Left lobe of liver (tissue), 2 donors: ENCODE data around the gene PRR15L. TPM values are rescaled to one million over a fixed set of nuclear protein-coding genes. Genes with fewer than 3 reads are reported as not detected.
"Not testable (repeated sequence)": the region's sequence is repeated elsewhere in the genome, so short reads cannot be mapped to it uniquely, and the experiment has no call there.

ENCODE experiments used
- ATAC-seq: fragments of 200-7000 bp; cut with Tn5 transposase; one replicate; pipeline ENCODE4 v1.9.1; 2020; ENCODE audit warnings: mild to moderate bottlenecking, moderate library complexity
- DNase-seq: peaks from one replicate; pipeline ENCODE4 v3.0.0-alpha.2; 2020; ENCODE audit warnings: low spot score
- total RNA-seq: library from RNA; stranded (reverse); gene quantifications from one replicate; pipeline ENCODE4 v1.2.1, GENCODE V29; 2021
- donor health status: DM: no; HTN: no; CAD: no; lungs with moderate emphysema.
- donor health status: DM: no; HTN: yes; CAD: no.

The PRR15L gene
- total RNA-seq, 1 donor from 2014 or later, result 1.3 TPM

- peak; percentile 85 for ATAC-seq
Measured at GRCh38 chr17:47941246-47942095, 16.2 kb downstream of the PRR15L start, which contains the start of gene PNPO. PNPO (plus strand) TSS chr17:47941571; CDS start chr17:47941676, 105 bp downstream.

DNA sequence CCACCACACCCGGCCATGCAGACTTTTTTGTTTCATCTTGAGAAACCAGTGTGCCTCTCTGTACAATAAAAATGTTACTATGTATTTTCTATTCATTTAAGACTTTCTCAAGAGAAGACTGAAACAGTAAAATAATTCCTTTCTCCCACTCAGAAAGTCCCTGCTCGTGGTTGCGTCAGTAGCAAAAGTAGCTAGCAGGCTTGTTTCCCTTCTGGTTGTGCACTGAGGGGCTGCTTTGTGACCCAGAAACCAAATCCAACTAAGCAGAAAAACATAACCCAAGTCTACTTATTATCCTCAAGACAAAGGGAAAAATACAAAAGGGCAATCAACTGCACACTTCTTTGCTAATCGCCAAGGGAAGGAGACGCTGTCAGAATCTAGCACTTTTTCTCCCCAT, 19.7 kb downstream of the PRR15L start:
- ATAC-seq, result no peak
- no peak for DNase-seq

More at GRCh38 chr17:47941246-47942095, 16.2 kb downstream of the PRR15L start, which contains the start of gene PNPO:
- DNase-seq, result peak; percentile 96

DNA sequence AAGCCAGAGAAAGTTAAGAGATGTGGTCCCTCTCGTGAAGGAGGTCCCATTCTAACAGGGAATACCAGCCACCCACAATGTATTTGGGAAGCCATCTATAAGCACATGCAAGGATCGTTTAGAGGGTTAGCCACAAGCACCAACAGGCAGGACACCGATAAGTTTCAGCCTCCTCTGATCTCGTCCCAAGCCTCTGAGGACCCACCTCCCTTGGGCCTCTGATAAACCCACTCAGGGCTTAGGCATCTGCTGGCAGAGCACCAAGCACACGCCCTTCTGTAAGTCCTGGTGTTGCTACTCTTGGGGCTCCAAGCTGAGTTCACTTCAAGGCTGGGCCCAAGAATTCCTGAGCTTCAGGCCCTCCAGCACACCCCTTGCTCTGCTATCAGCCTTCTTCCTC, 21.7 kb downstream of the PRR15L start:
- ATAC-seq (no peak), DNase-seq (no peak)

DNA sequence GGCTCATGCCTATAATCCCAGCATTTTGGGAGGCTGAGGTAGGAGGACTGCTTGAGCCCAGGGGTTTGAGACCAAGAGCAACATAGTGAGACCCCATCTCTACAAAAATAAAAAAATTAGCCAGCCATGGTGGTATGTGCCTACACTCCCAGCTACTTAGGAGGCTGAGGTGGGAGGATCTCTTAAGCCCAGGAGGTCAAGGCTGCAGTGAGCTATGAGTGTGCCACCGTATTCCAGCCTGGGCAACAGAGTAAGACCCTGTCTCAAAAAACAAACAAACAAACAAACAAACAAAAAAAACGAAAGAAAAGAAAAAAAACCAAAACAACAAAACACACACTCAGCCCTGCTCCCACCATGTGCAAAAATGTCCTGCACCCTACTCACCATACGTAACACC, 22.2 kb downstream of the PRR15L start:
- not testable (repeated sequence) for ATAC-seq, DNase-seq

GRCh38 chr17:47934856-47935255, 22.8 kb downstream of the PRR15L start:
- DNase-seq (no peak), ATAC-seq (no peak)

- ATAC-seq, result no peak
Measured at GRCh38 chr17:47931848-47932247, 25.8 kb downstream of the PRR15L start.

GRCh38 chr17:47929218-47930000, 28.3 kb downstream of the PRR15L start:
- DNase-seq (no peak), ATAC-seq (no peak)

More at GRCh38 chr17:47931848-47932247, 25.8 kb downstream of the PRR15L start:
- no peak for DNase-seq

- no peak for ATAC-seq
- no peak for DNase-seq
Measured at GRCh38 chr17:47928415-47928814, 29.3 kb downstream of the PRR15L start.

DNA sequence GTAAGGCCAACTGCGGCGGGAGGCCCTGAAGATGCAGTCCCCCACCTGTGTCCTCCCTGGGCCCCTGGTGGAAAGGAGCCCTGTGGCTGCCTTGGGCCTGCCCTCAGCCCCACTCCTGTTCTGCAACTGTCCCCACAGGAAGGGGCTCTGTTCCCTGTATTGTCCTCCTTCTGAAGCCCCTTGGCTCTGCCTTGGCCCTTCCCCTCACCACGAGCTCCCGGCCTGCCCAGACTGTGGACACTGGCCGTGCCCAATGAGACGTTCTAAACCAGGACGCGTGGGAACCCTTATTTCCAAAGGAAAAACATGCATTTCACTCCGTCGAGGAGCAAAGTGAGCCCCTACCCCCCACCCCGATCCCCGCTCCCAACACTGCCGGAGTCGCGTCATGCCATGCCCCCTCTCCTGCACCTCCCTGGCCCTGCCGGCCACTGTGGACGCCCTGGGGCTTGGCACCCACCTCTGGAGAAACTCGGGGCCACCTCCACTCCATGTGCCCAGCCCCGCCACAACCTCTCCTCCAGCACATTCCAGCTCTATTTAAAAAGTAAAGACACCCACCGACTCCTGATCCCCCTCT, 29.8 kb downstream of the PRR15L start:
- no peak for ATAC-seq
- no peak for DNase-seq

DNA sequence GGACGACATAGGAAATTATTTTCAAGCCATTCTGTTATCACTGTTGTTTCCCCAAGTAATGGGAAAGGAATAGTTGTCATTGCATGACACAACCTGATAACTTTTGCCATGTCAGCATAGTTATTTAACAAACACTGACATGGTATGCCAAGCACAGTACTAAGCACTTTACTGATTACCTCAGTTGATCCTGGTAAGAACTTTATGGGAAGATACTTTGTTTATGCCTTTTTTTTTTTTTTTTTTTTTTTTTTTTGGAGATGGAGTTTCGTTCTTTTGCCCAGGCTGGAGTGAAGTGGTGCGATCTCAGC, 32.0 kb downstream of the PRR15L start:
- ATAC-seq, result peak; percentile 66

GRCh38 chr17:47924785-47925677, 32.7 kb downstream of the PRR15L start:
- DNase-seq, result no peak
- ATAC-seq, result peak; percentile 51

More for the DNA sequence above, 32.0 kb downstream of the PRR15L start:
- DNase-seq, result no peak

GRCh38 chr17:47919889-47920288, 37.8 kb downstream of the PRR15L start:
- ATAC-seq, result peak; percentile 41
- DNase-seq, result not testable (repeated sequence)

DNA sequence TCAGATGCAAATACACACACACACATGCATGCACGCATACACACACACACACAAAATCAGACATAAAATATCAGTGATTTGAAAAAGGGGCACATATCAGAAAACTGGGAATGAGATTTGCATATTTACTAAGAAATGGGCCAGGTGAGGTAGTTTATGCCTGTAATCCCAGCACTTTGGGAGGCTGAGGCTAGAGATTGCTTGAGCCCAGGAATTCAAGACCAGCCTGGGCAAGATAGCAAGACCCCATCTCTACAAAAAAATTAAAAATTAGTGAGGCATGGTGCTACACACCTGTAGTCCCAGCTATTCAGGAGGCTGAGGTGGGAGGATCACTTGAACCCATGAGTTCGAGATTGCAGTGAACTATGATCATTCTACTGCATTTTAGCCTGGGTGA, 38.7 kb downstream of the PRR15L start:
- DNase-seq (no peak), ATAC-seq (no peak)

- ATAC-seq (no peak), DNase-seq (no peak)
Measured at GRCh38 chr17:47918006-47918405, 39.7 kb downstream of the PRR15L start.

GRCh38 chr17:47917581-47917980, 40.1 kb downstream of the PRR15L start:
- DNase-seq, result no peak
- no peak for ATAC-seq

- DNase-seq (no peak), ATAC-seq (no peak)
Measured at GRCh38 chr17:47916489-47917208, 41.0 kb downstream of the PRR15L start.

- ATAC-seq (no peak), DNase-seq (no peak)
Measured at GRCh38 chr17:47915776-47916398, 41.8 kb downstream of the PRR15L start.

GRCh38 chr17:47914306-47914948, 43.3 kb downstream of the PRR15L start:
- no peak for ATAC-seq
- DNase-seq, result no peak

DNA sequence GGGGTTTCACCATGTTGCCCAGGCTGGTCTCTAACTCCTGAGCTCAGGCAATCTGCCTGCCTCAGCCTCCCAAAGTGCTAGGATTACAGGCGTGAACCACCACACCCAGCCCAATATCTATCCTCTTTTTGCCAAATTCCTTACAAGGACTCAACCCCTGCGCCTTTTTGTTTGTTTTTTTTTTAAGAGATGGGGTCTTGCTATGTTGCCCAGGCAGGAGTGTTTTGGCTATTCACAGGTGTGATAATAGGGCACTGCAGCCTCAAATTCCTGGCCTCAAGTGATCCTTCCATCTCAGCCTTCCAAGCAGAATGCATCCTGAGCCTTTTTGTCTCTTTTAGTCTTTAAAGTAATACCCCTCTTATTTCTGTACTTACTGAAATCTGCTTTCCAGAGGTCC, 44.6 kb downstream of the PRR15L start:
- ATAC-seq (no peak), DNase-seq (no peak)
